HCT116 (cell line): Measurements from ENCODE around the gene GTF2IRD1.

ENCODE experiments used
- CEBPB ChIP-seq: IDR thresholded peaks from 2 replicates; pipeline ENCODE4 v1.6.1; 2012; ENCODE audit warnings: low read depth
- CTCF ChIP-seq, 3 experiments: fragments of 200-600 bp in 1 of 3; sonication (generic) in 1 of 3; IDR thresholded peaks in 2 of 3; conservative IDR thresholded peaks in 1 of 3; 2 replicates each; pipeline ENCODE4 v1.5.1; 2012 to 2017; ENCODE audit warnings: low read depth in 2 of 3, low read length in 2 of 3, antibody characterized with exemption in 1 of 3, borderline replicate concordance in 1 of 3, control low read depth in 1 of 3, mild to moderate bottlenecking in 1 of 3, mixed read lengths in 1 of 3, mixed run types in 1 of 3, moderate library complexity in 1 of 3; ENCODE audit not compliant: insufficient read depth in 1 of 3
- EGR1 ChIP-seq: IDR thresholded peaks from 2 replicates; pipeline ENCODE4 v1.6.1; 2012; ENCODE audit warnings: low read depth
- EZH2 ChIP-seq: fragments of 200-600 bp; sonication (generic); IDR thresholded peaks from 2 replicates; pipeline ENCODE4 v1.6.1; 2017; ENCODE audit warnings: antibody characterized with exemption, mixed run types
- JUND ChIP-seq: IDR thresholded peaks from 2 replicates; pipeline ENCODE4 v1.6.1; 2012
- MAX ChIP-seq: IDR thresholded peaks from 2 replicates; pipeline ENCODE4 v1.6.1; 2012
- POLR2A ChIP-seq: IDR thresholded peaks from 2 replicates; pipeline ENCODE4 v1.7.0; 2011; ENCODE audit warnings: borderline replicate concordance; ENCODE audit not compliant: insufficient read depth, insufficient read length; ENCODE audit errors: extremely low read depth
- POLR2AphosphoS5 ChIP-seq: IDR thresholded peaks from 2 replicates; pipeline ENCODE4 v1.6.1; 2011; ENCODE audit warnings: mild to moderate bottlenecking, low read depth, low read length, moderate library complexity
- RAD21 ChIP-seq: IDR thresholded peaks from 2 replicates; pipeline ENCODE4 v1.6.1; 2012; ENCODE audit warnings: low read depth, mild to moderate bottlenecking
- REST ChIP-seq: IDR thresholded peaks from 2 replicates; pipeline ENCODE4 v1.6.1; 2012; ENCODE audit warnings: low read depth
- SIN3A ChIP-seq: IDR thresholded peaks from 2 replicates; pipeline ENCODE4 v1.6.1; 2012; ENCODE audit warnings: low read depth
- SP1 ChIP-seq: IDR thresholded peaks from 2 replicates; pipeline ENCODE4 v1.6.1; 2012; ENCODE audit warnings: low read depth
- ZNF274 ChIP-seq: fragments of 200-500 bp; sonication (Bioruptor generic); IDR thresholded peaks from 2 replicates; pipeline ENCODE4 v1.6.1; 2014; ENCODE audit warnings: mild to moderate bottlenecking, low read depth, low read length, inconsistent platforms

- TF ChIP-seq CTCF (IDR thresholded peaks at IDR 0.05 in 2 of 3, conservative IDR thresholded peaks at IDR 0.05 in 1 of 3; ENCODE audit: borderline replicate concordance in 1 of 3, insufficient read depth in 1 of 3, low read depth in 2 of 3, low read length in 2 of 3), result no peak
- no peak for TF ChIP-seq CEBPB
- TF ChIP-seq MAX, result no peak
- TF ChIP-seq REST, result no peak
- TF ChIP-seq POLR2A, result no peak
- no peak for TF ChIP-seq SP1
- TF ChIP-seq SIN3A, result no peak
- TF ChIP-seq ZNF274, result no peak
- TF ChIP-seq EZH2, result no peak
- no peak for TF ChIP-seq JUND
- TF ChIP-seq EGR1, result no peak
- no peak for TF ChIP-seq POLR2AphosphoS5
- no peak for TF ChIP-seq RAD21
Observed at GRCh38 chr7:74585844-74586243, 132.1 kb downstream of the GTF2IRD1 start.
